Hepatocyte (in vitro differentiated cells): Measurements from ENCODE around the gene COA8.

Experiments used
- CTCF ChIP-seq: fragments of 200-600 bp; sonication (generic); IDR thresholded peaks from 2 replicates; pipeline ENCODE4 v1.5.1; 2016; ENCODE audit warnings: antibody characterized with exemption, mild to moderate bottlenecking; ENCODE audit not compliant: poor library complexity
- EZH2 ChIP-seq: fragments of 200-600 bp; sonication (generic); IDR thresholded peaks from 2 replicates; pipeline ENCODE4 v1.6.1; 2016; ENCODE audit warnings: antibody characterized with exemption, mild to moderate bottlenecking, borderline replicate concordance
- EZH2phosphoT487 ChIP-seq: fragments of 200-600 bp; sonication (generic); IDR thresholded peaks from one replicate; pipeline ENCODE4 v1.6.1; 2018; ENCODE audit warnings: antibody characterized with exemption, mild to moderate bottlenecking, low read depth, moderate library complexity; ENCODE audit not compliant: unreplicated experiment, severe bottlenecking

- TF ChIP-seq CTCF, result no peak
- no peak for TF ChIP-seq EZH2phosphoT487
- no peak for TF ChIP-seq EZH2
These were observed 18.2 kb upstream of the COA8 start for GRCh38 chr14:103544388-103545218.
